ENCODE results near the gene IMMP2L. TPM values are rescaled to one million over a fixed set of nuclear protein-coding genes. Genes with fewer than 3 reads are reported as not detected.

The IMMP2L gene
- total RNA-seq, 1 experiment from 2014 or later, result 8.6 TPM

- H3K36me3 ChIP-seq (ENCODE audit: low read depth, low read length), result no peaks in the 10 kb centered on the region
- H3K9me3 ChIP-seq (ENCODE audit: low read length), result no peaks in the 10 kb centered on the region
- no peaks in the 10 kb centered on the region for H3K79me2 ChIP-seq (ENCODE audit: low read length)
- DNase-seq (no peak), ATAC-seq (no peak)
- BruUV-seq (replicated peaks), result no TSS peak
- no peaks in the 10 kb centered on the region for H3F3A ChIP-seq (ENCODE audit: low read length, unreplicated experiment)
- TF ChIP-seq EZH2phosphoT487 (IDR thresholded peaks at IDR 0.05; ENCODE audit: borderline replicate concordance, low read length) (no peak), EZH2 (IDR thresholded peaks at IDR 0.05; ENCODE audit: low read length, unreplicated experiment) (no peak), CTCF (conservative IDR thresholded peaks at IDR 0.05; ENCODE audit: low read depth, low read length) (no peak)
- no peaks in the 10 kb centered on the region for H3K9me2 ChIP-seq (replicated peaks; ENCODE audit: low read length)
- intact Hi-C loops (cut with micrococcal nuclease), result no loop called here
- ChIA-PET CTCF (no interaction called here), POLR2A (ENCODE audit: unreplicated experiment) (no interaction called here)
- H3K4me3 ChIP-seq (ENCODE audit: low read length), result no peak overlapping the region
- H3K4me1 ChIP-seq (ENCODE audit: insufficient read depth, low read length), result no peaks in the 10 kb centered on the region
- H3K9ac ChIP-seq (ENCODE audit: low read length), result no peak overlapping the region
- H3K4me2 ChIP-seq (ENCODE audit: low read length), result no peak overlapping the region
- no peaks in the 10 kb centered on the region for H3K27me3 ChIP-seq (ENCODE audit: low read length)
- H3K27ac ChIP-seq (ENCODE audit: low read length), result no peak overlapping the region
- H2AFZ ChIP-seq (ENCODE audit: low read length), result no peak overlapping the region
- no peaks in the 10 kb centered on the region for H4K20me1 ChIP-seq (ENCODE audit: low read length)
Measured at GRCh38 chr7:110827936-110828335, 734.4 kb downstream of the IMMP2L start.

GRCh38 chr7:110827287-110827855 is 734.9 kb downstream of the IMMP2L start:
- ATAC-seq (no peak), DNase-seq (no peak)
- no peaks in the 10 kb centered on the region for H3K4me1 ChIP-seq (ENCODE audit: insufficient read depth, low read length)
- H3K79me2 ChIP-seq (ENCODE audit: low read length), result no peaks in the 10 kb centered on the region
- H3K27me3 ChIP-seq (ENCODE audit: low read length), result no peaks in the 10 kb centered on the region
- BruUV-seq (replicated peaks), result no TSS peak
- no peak overlapping the region for H2AFZ ChIP-seq (ENCODE audit: low read length)
- TF ChIP-seq EZH2 (IDR thresholded peaks at IDR 0.05; ENCODE audit: low read length, unreplicated experiment) (no peak), EZH2phosphoT487 (IDR thresholded peaks at IDR 0.05; ENCODE audit: borderline replicate concordance, low read length) (no peak), CTCF (conservative IDR thresholded peaks at IDR 0.05; ENCODE audit: low read depth, low read length) (no peak)
- H3K9ac ChIP-seq (ENCODE audit: low read length), result no peak overlapping the region
- no peaks in the 10 kb centered on the region for H4K20me1 ChIP-seq (ENCODE audit: low read length)
- H3F3A ChIP-seq (ENCODE audit: low read length, unreplicated experiment), result no peaks in the 10 kb centered on the region
- H3K9me3 ChIP-seq (ENCODE audit: low read length), result no peaks in the 10 kb centered on the region
- no peak overlapping the region for H3K27ac ChIP-seq (ENCODE audit: low read length)
- H3K9me2 ChIP-seq (replicated peaks; ENCODE audit: low read length), result no peaks in the 10 kb centered on the region
- no peaks in the 10 kb centered on the region for H3K36me3 ChIP-seq (ENCODE audit: low read depth, low read length)
- intact Hi-C loops (cut with micrococcal nuclease), result no loop called here
- no peak overlapping the region for H3K4me2 ChIP-seq (ENCODE audit: low read length)
- ChIA-PET CTCF (no interaction called here), POLR2A (ENCODE audit: unreplicated experiment) (no interaction called here)
- no peak overlapping the region for H3K4me3 ChIP-seq (ENCODE audit: low read length)

- no peak overlapping the region for H2AFZ ChIP-seq (ENCODE audit: low read length)
- no peaks in the 10 kb centered on the region for H3K79me2 ChIP-seq (ENCODE audit: low read length)
- DNase-seq (no peak), ATAC-seq (no peak)
- CTCF ChIA-PET, result no interaction called here
- H3K9me2 ChIP-seq (replicated peaks; ENCODE audit: low read length), result no peaks in the 10 kb centered on the region
- H3K27me3 ChIP-seq (ENCODE audit: low read length), result no peaks in the 10 kb centered on the region
- no peak overlapping the region for H3K9ac ChIP-seq (ENCODE audit: low read length)
- TF ChIP-seq CTCF (conservative IDR thresholded peaks at IDR 0.05; ENCODE audit: low read depth, low read length) (no peak), EZH2phosphoT487 (IDR thresholded peaks at IDR 0.05; ENCODE audit: borderline replicate concordance, low read length) (no peak)
- no peaks in the 10 kb centered on the region for H3F3A ChIP-seq (ENCODE audit: low read length, unreplicated experiment)
- H3K4me2 ChIP-seq (ENCODE audit: low read length), result no peak overlapping the region
- H4K20me1 ChIP-seq (ENCODE audit: low read length), result no peaks in the 10 kb centered on the region
- POLR2A ChIA-PET (ENCODE audit: unreplicated experiment), result no interaction called here
- H3K4me3 ChIP-seq (ENCODE audit: low read length), result no peak overlapping the region
- no TSS peak for BruUV-seq (replicated peaks)
- H3K36me3 ChIP-seq (ENCODE audit: low read depth, low read length), result no peaks in the 10 kb centered on the region
- H3K27ac ChIP-seq (ENCODE audit: low read length), result no peak overlapping the region
- intact Hi-C loops (cut with micrococcal nuclease), result no loop called here
- no peaks in the 10 kb centered on the region for H3K4me1 ChIP-seq (ENCODE audit: insufficient read depth, low read length)
- no peaks in the 10 kb centered on the region for H3K9me3 ChIP-seq (ENCODE audit: low read length)
Measured at GRCh38 chr7:110813986-110814385, 748.3 kb downstream of the IMMP2L start.
